NOMO-1 treated with dmso at 0.1 percent for 144 hours (cell line): ENCODE results near the gene SLN.

Experiments
- DNase-seq: peaks from one replicate; lab custom pipeline; 2025; ENCODE audit not compliant: unreplicated experiment; lab: John Stamatoyannopoulos, UW

The SLN gene

DNA sequence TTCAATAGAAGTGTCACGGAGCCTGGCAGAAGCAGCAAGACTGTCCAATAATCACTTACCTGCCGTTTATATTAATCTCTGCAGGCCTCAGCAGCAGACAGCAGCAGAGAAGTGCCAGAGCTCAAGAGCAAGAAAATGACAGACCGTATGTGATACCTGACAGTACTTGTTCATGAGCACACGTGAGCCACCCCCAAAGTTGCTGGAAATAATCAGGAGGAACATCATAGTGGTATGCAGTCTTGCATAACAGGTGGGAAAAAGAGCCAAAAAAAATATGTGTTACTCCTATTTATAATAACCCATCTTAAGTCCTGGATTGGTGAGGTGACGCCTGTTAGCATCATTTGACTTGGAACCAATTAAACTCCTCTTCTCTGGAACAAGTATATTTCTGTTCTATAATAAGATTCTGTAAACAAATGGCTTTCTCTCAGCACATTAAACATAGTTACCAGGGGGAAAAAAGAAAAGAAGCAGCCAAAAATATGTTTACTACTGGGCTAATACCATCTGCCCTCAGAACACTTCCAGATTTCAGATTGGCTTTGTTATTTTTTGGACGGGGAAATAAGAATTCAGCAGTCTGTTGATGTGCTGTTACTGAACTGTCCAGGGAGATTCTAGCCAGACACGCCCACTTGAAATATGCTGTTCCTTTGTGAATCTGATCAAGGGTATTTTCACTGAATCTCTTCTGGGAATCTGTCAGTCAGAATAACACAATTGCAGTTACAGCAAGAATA, 7.9 kb upstream of the SLN start:
- DNase-seq: no peak

GRCh38 chr11:107719073-107719472, 7.2 kb upstream of the SLN start:
- DNase-seq: no peak

DNA sequence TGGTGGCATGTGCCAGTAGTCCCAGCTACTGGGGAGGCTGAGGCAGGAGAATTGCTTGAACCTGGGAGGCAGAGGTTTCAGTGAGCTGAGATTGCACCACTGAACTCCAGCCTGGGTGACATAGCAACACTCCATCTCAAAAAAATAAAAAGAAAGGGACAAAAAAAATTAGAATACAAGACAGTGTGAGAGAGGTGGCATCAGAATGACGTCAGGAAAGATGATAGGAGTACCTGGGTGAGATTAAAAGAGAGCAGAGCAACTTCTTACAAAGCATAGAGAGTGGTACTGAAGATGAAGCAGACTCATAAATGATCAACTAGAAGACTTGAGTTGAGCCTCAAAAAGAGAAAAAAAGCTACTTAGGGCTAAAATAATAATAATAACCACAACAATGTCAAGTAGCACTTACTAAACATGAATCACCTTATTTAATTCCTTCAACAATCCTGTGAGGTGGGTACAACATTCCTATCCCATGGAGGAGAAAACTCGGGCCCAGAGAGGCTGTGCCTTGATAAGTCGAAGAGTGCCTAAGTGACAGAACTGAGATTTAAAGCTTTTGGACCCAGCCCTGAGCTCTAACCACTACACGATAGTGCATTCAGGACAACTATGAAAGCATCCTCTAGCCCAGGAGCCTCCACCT, 5.2 kb upstream of the SLN start:
- no peak for DNase-seq

- DNase-seq: peak; percentile 0
Measured at GRCh38 chr11:107713009-107713408, 1.2 kb upstream of the SLN start.

DNA sequence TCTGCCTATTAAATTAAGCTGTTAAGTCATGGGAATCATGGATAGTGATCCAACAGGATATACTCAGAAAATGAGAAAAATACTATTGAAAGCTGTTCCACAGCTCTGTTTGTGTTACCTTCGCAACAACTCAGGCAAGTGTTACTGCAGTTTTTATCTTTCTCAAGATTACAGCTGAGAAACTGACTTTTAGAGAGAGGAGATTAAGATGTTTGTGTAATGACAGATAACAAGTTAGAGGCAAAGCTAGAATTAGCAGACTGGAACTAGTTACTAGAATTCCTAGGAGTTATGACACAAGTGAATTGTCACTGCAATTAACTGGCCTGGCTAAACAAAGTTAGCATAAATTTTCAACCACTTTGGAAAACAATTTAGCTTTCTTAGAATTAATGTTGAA, 1.6 kb downstream of the SLN start:
- no peak for DNase-seq

DNA sequence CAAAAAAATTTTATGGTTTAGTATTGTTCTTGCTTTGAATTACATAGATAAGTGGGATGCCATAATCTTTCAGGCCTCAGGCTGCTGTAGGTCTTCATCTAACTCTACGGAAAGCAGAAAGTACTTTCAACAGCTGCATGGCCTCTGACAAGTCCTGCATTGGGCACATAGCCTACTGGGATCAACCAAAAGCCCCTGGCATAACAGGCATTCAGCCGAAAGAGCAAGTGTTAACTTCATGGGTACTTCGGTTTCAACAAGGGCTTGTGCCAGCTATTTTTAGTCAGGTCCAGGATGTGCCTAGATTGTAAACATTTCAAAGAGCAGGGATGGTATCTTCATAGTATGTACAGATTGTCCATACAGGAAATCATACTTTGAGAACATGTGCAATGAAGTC, 3.1 kb downstream of the SLN start:
- no peak for DNase-seq

GRCh38 chr11:107707807-107708206, 4.0 kb downstream of the SLN start:
- DNase-seq: no peak

- DNase-seq: no peak
Measured at GRCh38 chr11:107707215-107707671, 4.6 kb downstream of the SLN start.

DNA sequence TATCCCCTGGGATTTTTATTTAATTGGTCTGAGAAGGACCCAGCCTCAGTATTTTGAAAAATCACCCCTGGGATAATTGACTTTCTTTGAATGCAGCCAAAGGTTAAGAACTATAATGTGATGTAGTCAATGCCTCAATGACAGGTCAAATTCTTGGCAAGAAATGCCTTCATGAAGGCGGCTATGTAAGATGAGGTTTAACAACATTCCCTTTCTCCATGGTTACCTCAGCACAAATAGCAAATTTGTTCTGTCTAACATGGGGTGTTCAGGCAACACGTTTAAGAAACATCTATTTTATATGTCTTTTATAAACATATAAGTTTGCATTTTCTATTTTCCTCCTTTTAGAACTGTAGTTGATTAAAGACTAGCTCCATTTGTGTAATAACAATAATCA, 5.3 kb downstream of the SLN start:
- no peak for DNase-seq

GRCh38 chr11:107705027-107705426, 6.8 kb downstream of the SLN start:
- DNase-seq: no peak

DNA sequence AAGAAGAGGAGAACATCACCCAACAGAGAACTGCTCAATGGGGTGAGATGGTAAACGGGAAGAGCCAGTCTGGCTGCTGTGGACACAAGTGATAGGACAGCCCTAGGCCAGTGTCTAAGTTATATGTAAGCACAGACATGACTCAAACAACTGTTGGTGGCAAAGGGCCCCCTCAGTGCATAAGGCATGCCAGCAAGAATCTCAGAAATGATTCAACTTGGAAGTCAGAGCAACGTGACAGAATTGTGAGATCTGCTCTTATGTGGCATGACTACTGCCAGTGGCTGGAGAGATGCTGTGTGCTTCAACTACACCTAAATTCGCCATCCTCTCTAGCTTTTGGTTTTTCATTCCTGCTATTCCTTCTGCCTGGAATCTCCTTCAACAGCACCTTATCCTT, 7.4 kb downstream of the SLN start:
- no peak for DNase-seq

DNA sequence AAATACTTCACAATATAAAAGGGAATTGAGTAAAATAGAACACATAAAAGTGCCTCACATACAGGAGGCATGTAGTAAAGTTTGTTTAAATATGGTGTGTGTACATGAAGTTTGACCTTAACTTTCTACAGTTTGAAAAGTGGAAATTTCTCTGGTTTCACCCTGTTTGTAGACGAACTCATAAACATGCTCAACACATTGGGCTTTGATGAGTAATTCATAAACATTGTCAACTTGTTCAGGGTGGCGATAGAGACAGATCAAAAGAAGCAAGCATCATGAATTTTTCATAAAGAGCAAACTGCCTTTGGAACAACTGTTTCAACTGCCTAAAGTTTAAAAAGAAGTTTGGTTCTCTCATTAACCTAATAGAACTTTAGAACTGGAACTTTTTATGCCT, 9.1 kb downstream of the SLN start:
- DNase-seq: no peak

DNA sequence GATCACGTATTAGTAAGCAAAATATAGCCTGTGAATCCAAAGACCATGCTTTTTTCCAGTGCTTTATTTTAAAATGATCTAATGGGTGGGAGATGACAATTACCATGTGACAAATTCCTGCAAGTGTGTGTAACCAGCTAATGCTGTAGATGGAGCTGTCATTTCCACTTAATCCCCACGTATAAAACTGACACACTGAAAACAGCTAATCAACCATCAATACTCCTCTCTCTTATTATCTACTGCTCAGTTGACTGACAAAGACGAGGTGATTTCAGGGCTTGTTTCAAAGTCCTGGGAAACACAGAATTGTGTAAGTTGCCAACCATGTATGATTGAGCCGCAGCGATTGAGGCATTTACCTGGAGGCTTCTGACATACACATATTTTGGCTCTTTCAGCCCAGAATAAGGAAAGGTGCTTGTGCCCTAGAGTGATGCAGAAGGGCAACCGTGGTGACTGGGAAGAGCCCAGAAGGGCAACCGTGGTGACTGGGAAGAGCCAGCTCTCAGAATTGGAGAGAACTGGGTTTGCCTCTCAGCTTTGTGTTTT, 9.7 kb downstream of the SLN start:
- DNase-seq: no peak

DNA sequence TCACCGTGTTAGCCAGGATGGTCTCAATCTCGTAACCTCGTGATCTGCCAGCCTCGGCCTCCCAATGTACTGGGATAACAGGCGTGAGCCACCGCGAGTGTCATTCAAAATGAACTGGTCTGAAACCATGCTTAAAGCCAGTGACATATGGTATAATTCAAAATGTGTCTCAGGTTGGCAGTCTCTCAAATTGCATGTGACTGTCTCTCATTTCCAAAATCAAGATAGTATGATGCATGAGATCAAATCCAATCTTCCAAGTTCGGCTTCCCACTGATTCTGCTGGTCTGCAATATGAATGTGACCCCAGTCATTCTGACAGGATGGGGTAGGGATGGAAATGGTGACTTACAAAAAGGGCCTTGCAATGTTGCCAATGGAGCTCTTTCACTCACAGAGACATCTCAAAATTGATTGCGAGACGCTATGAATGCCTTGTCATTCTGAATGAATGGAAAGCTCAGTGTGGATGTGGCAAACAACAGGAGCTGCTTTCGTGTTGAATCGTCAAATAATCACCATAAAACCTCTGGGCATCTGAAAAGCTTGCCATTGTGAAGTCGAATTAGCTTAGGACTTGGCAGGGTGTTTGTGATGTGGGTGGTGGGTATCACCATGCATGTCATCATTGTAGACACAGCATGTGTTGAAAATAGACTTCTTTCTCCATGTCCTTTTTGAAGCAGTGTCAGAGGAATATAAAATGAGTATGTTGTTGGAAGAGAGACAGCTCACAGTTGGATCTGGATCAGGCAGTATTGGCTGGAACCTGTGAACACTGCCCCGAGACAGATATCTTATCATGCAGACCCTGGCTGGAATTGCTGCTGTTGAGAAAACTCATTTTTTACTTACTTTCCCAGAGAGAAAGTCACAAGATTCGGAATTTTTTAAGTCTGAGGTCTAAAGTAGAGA, 12.2 kb downstream of the SLN start:
- DNase-seq: no peak

GRCh38 chr11:107697291-107697690, 14.6 kb downstream of the SLN start:
- no peak for DNase-seq

DNA sequence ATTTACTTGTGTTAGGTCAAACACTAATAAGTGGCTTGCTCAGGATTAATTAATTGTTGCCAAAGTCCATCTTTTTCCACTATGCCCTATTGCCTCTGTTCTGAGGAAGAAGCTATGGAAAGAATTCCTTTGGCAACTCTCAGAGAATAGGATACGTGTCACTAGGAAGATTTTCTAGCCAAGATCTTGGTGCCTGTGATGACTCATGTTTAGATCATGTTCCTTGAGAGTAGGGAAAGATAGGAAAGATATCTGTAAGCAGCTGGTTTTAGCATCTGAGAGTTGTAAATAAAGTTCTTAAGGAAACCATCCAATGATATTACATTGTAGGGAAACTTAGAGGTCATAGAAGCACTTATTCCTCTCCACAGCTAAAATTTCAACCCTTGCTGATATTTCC, 15.7 kb downstream of the SLN start:
- no peak for DNase-seq

DNA sequence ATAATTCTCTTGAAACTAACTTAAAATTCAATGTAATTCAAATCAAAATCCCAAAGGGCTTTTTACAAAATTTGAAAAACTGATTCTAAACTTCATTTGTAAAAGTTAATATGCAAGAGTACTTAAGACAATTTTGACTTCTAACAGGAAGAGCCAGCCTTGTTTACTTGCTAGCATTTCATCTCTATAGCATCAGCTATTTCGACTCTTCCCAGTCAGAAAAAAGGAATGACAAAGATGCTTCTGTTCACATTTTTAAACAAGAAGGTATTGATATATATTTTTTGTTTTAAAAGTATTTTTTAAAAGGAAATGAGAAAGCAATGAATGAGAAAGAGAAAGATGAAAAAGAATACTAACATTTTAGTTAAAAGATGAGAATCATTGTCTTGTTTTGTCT, 16.4 kb downstream of the SLN start:
- no peak for DNase-seq

DNA sequence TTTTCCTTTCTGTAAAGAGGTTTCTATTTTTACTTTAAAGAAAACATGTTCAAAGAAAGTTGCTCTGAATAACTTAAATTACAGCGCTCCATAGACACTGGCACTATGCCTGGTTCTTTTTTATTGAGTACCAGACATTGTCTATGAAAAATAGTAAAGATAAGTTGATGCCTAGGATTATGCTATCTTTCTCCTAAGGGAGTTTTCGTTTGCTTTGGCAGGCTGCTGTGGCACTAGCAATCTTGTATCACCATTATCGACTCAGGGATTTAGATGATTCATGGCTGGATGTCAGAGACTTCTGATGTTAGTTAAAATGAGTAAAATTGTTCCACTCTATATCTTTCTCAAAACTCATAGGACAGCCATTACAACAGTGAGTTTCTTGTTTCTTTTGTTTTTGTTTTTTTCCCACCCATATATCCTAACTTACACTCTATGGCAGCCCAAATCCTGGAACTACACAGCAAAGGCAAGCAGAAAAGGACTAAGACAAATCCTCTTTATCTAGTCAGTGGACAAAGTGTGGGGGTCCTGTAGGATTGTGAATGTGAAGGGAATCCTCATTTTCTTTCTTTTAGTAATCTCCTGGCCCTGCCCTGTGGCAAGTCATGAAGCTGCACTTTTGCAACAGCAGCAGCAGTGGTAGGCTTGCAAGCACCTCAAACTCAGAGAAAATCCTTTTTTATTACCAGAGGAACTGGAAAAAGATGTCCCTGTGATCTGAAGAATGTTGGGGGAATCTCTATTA, 20.7 kb downstream of the SLN start:
- DNase-seq: no peak

GRCh38 chr11:107689317-107690202, 22.3 kb downstream of the SLN start:
- peak; percentile 16 for DNase-seq
